CD4-positive, alpha-beta T cell treated with Interleukin-1 beta for 1 hour (primary cell): ENCODE data around the gene STX10.
A peak's percentile ranks its signal among the peaks of the same experiment; 100 is the strongest.

Experiments
- DNase-seq, 2 donors: peaks; one replicate each; pipeline ENCODE4 v3.0.0-alpha.2; 2020 to 2022

STX10 gene

GRCh38 chr19:13139633-13140311, 10.4 kb downstream of the STX10 start:
- DNase-seq = no peak

- DNase-seq = no peak
Measured at GRCh38 chr19:13138916-13139198, 11.3 kb downstream of the STX10 start.

GRCh38 chr19:13138171-13138915, 11.8 kb downstream of the STX10 start:
- no peak for DNase-seq

GRCh38 chr19:13137290-13137794, 12.8 kb downstream of the STX10 start:
- DNase-seq = no peak

- DNase-seq = no peak
Measured at GRCh38 chr19:13135068-13136062, 14.8 kb downstream of the STX10 start.

- DNase-seq = no peak
Measured at GRCh38 chr19:13134626-13135025, 15.5 kb downstream of the STX10 start.

GRCh38 chr19:13133241-13133870, 16.8 kb downstream of the STX10 start:
- DNase-seq = no peak

- DNase-seq = peak; percentile 26 to 57
Measured at GRCh38 chr19:13132471-13133180, 17.5 kb downstream of the STX10 start.

GRCh38 chr19:13130886-13131490, 19.2 kb downstream of the STX10 start:
- no peak for DNase-seq

GRCh38 chr19:13129384-13129783, 20.8 kb downstream of the STX10 start:
- DNase-seq = no peak

- no peak for DNase-seq
Measured at GRCh38 chr19:13128583-13128982, 21.6 kb downstream of the STX10 start.

- no peak for DNase-seq
Measured at GRCh38 chr19:13127811-13128575, 22.2 kb downstream of the STX10 start.

- DNase-seq = no peak
Measured at GRCh38 chr19:13127051-13127450, 23.1 kb downstream of the STX10 start.

GRCh38 chr19:13122980-13123957, 26.9 kb downstream of the STX10 start:
- DNase-seq = no peak

GRCh38 chr19:13122275-13122878, 27.8 kb downstream of the STX10 start:
- peak; percentile 22 to 36 for DNase-seq

- peak in 1 of 2 donors; percentile 29 for DNase-seq
Measured at GRCh38 chr19:13121551-13122274, 28.5 kb downstream of the STX10 start.

GRCh38 chr19:13120817-13121216, 29.4 kb downstream of the STX10 start:
- DNase-seq = no peak

GRCh38 chr19:13120031-13120430, 30.1 kb downstream of the STX10 start:
- DNase-seq = no peak
